IPS DF 6.9 (cell line): ENCODE measurements around the gene GDNF.

Experiments
- DNase-seq: peaks from one replicate; pipeline ENCODE4 v3.0.0-alpha.2; 2013; ENCODE audit warnings: low read depth, low spot score
- H3K27ac ChIP-seq: one replicate; pipeline ENCODE4 v1.5.1; 2013; ENCODE audit warnings: low read length, control low read depth
- H3K27me3 ChIP-seq: 2 replicates; pipeline ENCODE4 v1.6.1; 2013; ENCODE audit warnings: mild to moderate bottlenecking, low read length; ENCODE audit not compliant: control insufficient read depth, insufficient read depth
- H3K36me3 ChIP-seq: 2 replicates; pipeline ENCODE4 v1.6.1; 2013; ENCODE audit warnings: low read length; ENCODE audit not compliant: control insufficient read depth, insufficient read depth
- H3K4me1 ChIP-seq: 2 replicates; pipeline ENCODE4 v1.6.1; 2013; ENCODE audit warnings: low read length; ENCODE audit not compliant: control insufficient read depth, insufficient read depth
- H3K4me3 ChIP-seq: 2 replicates; pipeline ENCODE4 v1.5.1; 2013; ENCODE audit warnings: mild to moderate bottlenecking, low read length
- H3K9me3 ChIP-seq: 2 replicates; pipeline ENCODE4 v1.6.1; 2013; ENCODE audit warnings: low read length, inconsistent platforms; ENCODE audit not compliant: control insufficient read depth, insufficient read depth
- WGBS: extraction: QIAGEN DNeasy Blood & Tissue Kit; methylation state at CpG from one replicate; pipeline ENCODE4 v1.1.7; 2013; ENCODE audit warnings: mixed read lengths, missing lambda C conversion rate; ENCODE audit not compliant: insufficient read length, insufficient coverage; 5-methylcytosine and 5-hydroxymethylcytosine counted together

Gene GDNF

GRCh38 chr5:37816883-37817282, 23.0 kb downstream of the GDNF start:
- H3K9me3 ChIP-seq = no peaks in the 10 kb centered on the region
- no peaks in the 10 kb centered on the region for H3K36me3 ChIP-seq
- no peak for DNase-seq
- no peak overlapping the region for H3K4me3 ChIP-seq
- peaks cover 2% of the 10 kb centered on the region; the same call in 1 of the 2 replicates for H3K4me1 ChIP-seq
- no peak overlapping the region for H3K27ac ChIP-seq
- no CpG with 5 or more reads among the region's 3 CpGs for WGBS
- no peaks in the 10 kb centered on the region for H3K27me3 ChIP-seq

- no peaks in the 10 kb centered on the region for H3K36me3 ChIP-seq
- no peak for DNase-seq
- H3K4me1 ChIP-seq = peaks cover 2% of the 10 kb centered on the region; the same call in 1 of the 2 replicates
- no peaks in the 10 kb centered on the region for H3K9me3 ChIP-seq
- H3K27me3 ChIP-seq = no peaks in the 10 kb centered on the region
- no peak overlapping the region for H3K27ac ChIP-seq
- no peak overlapping the region for H3K4me3 ChIP-seq
- no CpG with 5 or more reads among the region's 3 CpGs for WGBS
Observed at GRCh38 chr5:37816331-37816730, 23.5 kb downstream of the GDNF start.

- Histone ChIP-seq H3K4me1 (peaks cover 2% of the 10 kb centered on the region; the same call in 1 of the 2 replicates), H3K27ac (no peak overlapping the region), H3K4me3 (no peak overlapping the region), H3K9me3 (no peaks in the 10 kb centered on the region), H3K27me3 (no peaks in the 10 kb centered on the region), H3K36me3 (no peaks in the 10 kb centered on the region)
- WGBS = no CpG with 5 or more reads among the region's 7 CpGs
- no peak for DNase-seq
Observed at GRCh38 chr5:37815913-37816312, 23.9 kb downstream of the GDNF start.

- no peak for DNase-seq
- H3K27ac ChIP-seq = no peak overlapping the region
- H3K9me3 ChIP-seq = no peaks in the 10 kb centered on the region
- no peak overlapping the region for H3K4me3 ChIP-seq
- H3K36me3 ChIP-seq = no peaks in the 10 kb centered on the region
- peaks cover 2% of the 10 kb centered on the region; the same call in 1 of the 2 replicates for H3K4me1 ChIP-seq
- H3K27me3 ChIP-seq = no peaks in the 10 kb centered on the region
- WGBS = no CpG with 5 or more reads among the region's 11 CpGs
Observed at GRCh38 chr5:37814699-37815098, 25.1 kb downstream of the GDNF start.

- DNase-seq = no peak
- H3K36me3 ChIP-seq = no peaks in the 10 kb centered on the region
- peaks cover 2% of the 10 kb centered on the region; the same call in 1 of the 2 replicates for H3K4me1 ChIP-seq
- no peaks in the 10 kb centered on the region for H3K27me3 ChIP-seq
- H3K9me3 ChIP-seq = no peaks in the 10 kb centered on the region
- no peak overlapping the region for H3K4me3 ChIP-seq
- H3K27ac ChIP-seq = no peak overlapping the region
- WGBS = no CpG with 5 or more reads among the region's 2 CpGs
Observed at GRCh38 chr5:37812365-37812764, 27.5 kb downstream of the GDNF start.

GRCh38 chr5:37811866-37812265, 28.0 kb downstream of the GDNF start:
- Histone ChIP-seq H3K27me3 (no peaks in the 10 kb centered on the region), H3K4me1 (peaks cover 2% of the 10 kb centered on the region; the same call in 1 of the 2 replicates), H3K9me3 (no peaks in the 10 kb centered on the region), H3K36me3 (no peaks in the 10 kb centered on the region), H3K27ac (no peak overlapping the region), H3K4me3 (no peak overlapping the region)
- no peak for DNase-seq
- no CpG with 5 or more reads among the region's 10 CpGs for WGBS

GRCh38 chr5:37810311-37810710, 29.5 kb downstream of the GDNF start:
- Histone ChIP-seq H3K9me3 (no peaks in the 10 kb centered on the region), H3K4me1 (no peaks in the 10 kb centered on the region), H3K36me3 (no peaks in the 10 kb centered on the region), H3K27ac (no peak overlapping the region), H3K4me3 (no peak overlapping the region), H3K27me3 (no peaks in the 10 kb centered on the region)
- no CpG with 5 or more reads among the region's 14 CpGs for WGBS
- DNase-seq = no peak

- Histone ChIP-seq H3K9me3 (no peaks in the 10 kb centered on the region), H3K4me3 (no peak overlapping the region), H3K27ac (no peak overlapping the region), H3K27me3 (no peaks in the 10 kb centered on the region), H3K4me1 (no peaks in the 10 kb centered on the region), H3K36me3 (no peaks in the 10 kb centered on the region)
- WGBS = no CpG with 5 or more reads among the region's 5 CpGs
- DNase-seq = no peak
Observed at GRCh38 chr5:37808945-37809344, 30.9 kb downstream of the GDNF start.

GRCh38 chr5:37807621-37808301, 32.1 kb downstream of the GDNF start:
- Histone ChIP-seq H3K9me3 (no peaks in the 10 kb centered on the region), H3K27ac (no peak overlapping the region), H3K4me1 (no peaks in the 10 kb centered on the region), H3K27me3 (no peaks in the 10 kb centered on the region), H3K4me3 (no peak overlapping the region), H3K36me3 (no peaks in the 10 kb centered on the region)
- no CpG with 5 or more reads among the region's 7 CpGs for WGBS
- DNase-seq = no peak

GRCh38 chr5:37807015-37807414, 32.8 kb downstream of the GDNF start:
- Histone ChIP-seq H3K27ac (no peak overlapping the region), H3K36me3 (no peaks in the 10 kb centered on the region), H3K4me1 (no peaks in the 10 kb centered on the region), H3K4me3 (no peak overlapping the region), H3K9me3 (no peaks in the 10 kb centered on the region), H3K27me3 (no peaks in the 10 kb centered on the region)
- no CpG with 5 or more reads among the region's 2 CpGs for WGBS
- DNase-seq = no peak

GRCh38 chr5:37806476-37806875, 33.4 kb downstream of the GDNF start:
- Histone ChIP-seq H3K27ac (no peak overlapping the region), H3K4me3 (no peak overlapping the region), H3K36me3 (no peaks in the 10 kb centered on the region), H3K4me1 (no peaks in the 10 kb centered on the region), H3K27me3 (no peaks in the 10 kb centered on the region), H3K9me3 (no peaks in the 10 kb centered on the region)
- no CpG with 5 or more reads among the region's 8 CpGs for WGBS
- DNase-seq = no peak
